Astrocyte of the cerebellum (primary cell): ENCODE data around the gene HERPUD1.
"Not testable (repeated sequence)": the region's sequence is repeated elsewhere in the genome, so short reads cannot be mapped to it uniquely, and the experiment has no call there.

Source experiments
- DNase-seq: peaks from one replicate; pipeline ENCODE4 v3.0.0-alpha.2; 2011; ENCODE audit warnings: low read depth
- H3K4me3 ChIP-seq: 2 replicates; pipeline ENCODE4 v1.5.1; 2011; ENCODE audit warnings: mild to moderate bottlenecking, low read depth, low read length, moderate library complexity
- in situ Hi-C: cut with HindIII; loops from 2 replicates; pipeline ENCODE4 v1.10.0; 2017; ENCODE audit warnings: low sequenced_read_pairs
- TF ChIP-seq, protein P1 (sequence below): IDR thresholded peaks from 2 replicates; pipeline ENCODE4 v1.5.1; 2012; ENCODE audit warnings: low read length, low read depth, moderate library complexity, mild to moderate bottlenecking; ENCODE audit errors: missing control alignments

HERPUD1 gene

DNA sequence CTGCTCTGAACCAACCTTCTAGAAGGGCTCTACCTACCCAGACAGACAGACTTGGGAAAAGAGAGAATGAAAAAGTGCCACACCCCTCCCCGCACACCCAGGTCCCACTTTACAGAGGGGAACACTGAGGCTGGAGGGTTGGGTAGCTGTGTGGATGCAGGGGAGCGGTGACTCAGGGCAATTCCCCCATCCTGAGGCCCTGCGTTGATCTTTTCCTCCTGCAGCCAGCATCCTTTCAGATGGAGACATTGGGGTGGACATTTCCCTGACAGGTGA lies 39.8 kb downstream of the HERPUD1 start:
- in situ Hi-C loops, result no loop called here
- TF ChIP-seq, protein P1, sequence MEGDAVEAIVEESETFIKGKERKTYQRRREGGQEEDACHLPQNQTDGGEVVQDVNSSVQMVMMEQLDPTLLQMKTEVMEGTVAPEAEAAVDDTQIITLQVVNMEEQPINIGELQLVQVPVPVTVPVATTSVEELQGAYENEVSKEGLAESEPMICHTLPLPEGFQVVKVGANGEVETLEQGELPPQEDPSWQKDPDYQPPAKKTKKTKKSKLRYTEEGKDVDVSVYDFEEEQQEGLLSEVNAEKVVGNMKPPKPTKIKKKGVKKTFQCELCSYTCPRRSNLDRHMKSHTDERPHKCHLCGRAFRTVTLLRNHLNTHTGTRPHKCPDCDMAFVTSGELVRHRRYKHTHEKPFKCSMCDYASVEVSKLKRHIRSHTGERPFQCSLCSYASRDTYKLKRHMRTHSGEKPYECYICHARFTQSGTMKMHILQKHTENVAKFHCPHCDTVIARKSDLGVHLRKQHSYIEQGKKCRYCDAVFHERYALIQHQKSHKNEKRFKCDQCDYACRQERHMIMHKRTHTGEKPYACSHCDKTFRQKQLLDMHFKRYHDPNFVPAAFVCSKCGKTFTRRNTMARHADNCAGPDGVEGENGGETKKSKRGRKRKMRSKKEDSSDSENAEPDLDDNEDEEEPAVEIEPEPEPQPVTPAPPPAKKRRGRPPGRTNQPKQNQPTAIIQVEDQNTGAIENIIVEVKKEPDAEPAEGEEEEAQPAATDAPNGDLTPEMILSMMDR, result no peak
- H3K4me3 ChIP-seq, result no peak overlapping the region
- no peak for DNase-seq

DNA sequence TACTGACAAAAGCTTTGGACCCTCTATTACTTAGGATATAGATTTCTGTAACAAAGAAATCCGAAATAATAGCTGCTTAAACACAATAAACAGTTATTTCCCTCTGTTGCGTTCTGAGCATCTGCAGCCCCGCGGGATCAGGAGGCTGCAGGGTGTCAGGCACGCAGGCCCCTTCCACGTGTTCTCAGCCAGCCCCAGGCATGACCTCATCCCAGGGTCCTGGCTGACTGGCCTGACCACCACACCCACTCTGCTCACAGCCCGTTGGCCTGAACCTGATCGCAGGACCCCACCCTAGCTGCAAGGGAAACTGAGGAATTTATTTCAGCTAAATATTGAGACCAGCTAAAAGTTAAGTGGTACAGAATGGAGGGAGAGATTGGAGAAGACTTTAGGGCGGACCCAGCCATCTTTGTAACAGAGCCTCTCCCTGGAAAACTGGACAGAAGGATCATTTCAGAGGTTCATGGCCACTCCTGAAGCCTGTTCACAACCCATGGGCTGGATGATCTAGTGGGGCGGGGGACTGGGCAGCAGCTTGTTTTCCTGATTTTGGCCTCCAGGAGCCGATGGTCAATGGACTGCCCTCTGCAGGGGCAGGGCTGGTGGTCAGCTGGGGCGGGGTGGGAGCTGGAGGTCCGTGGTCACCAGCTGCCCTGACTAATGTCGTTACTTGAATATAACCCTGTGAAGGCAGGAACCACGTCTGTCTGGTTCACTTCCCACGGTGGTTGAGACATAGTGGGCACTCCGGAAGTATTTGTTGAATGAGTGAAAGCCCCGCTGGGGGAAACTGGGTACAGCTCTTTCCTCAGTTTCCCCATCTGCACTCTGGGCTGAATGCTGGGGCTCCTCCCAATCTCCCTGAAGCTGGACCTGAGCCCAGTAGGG lies 40.7 kb downstream of the HERPUD1 start:
- no peak overlapping the region for H3K4me3 ChIP-seq
- in situ Hi-C loops, result no loop called here
- DNase-seq, result no peak
- TF ChIP-seq, protein P1, result no peak

DNA sequence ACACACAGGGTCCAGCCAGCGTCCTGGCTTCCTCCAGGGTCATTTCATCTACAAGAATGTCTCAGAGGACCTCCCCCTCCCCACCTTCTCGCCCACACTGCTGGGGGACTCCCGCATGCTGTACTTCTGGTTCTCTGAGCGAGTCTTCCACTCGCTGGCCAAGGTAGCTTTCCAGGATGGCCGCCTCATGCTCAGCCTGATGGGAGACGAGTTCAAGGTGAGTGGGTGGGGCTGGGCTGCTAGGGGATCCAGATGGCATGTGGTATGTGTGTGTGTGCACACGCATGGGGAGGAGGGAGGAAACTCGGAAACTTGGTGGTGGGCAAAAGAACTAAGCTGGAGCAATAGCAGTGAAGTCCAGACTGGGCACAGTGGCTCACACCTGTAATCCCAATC lies 41.4 kb downstream of the HERPUD1 start:
- in situ Hi-C loops, result no loop called here
- DNase-seq, result no peak

DNA sequence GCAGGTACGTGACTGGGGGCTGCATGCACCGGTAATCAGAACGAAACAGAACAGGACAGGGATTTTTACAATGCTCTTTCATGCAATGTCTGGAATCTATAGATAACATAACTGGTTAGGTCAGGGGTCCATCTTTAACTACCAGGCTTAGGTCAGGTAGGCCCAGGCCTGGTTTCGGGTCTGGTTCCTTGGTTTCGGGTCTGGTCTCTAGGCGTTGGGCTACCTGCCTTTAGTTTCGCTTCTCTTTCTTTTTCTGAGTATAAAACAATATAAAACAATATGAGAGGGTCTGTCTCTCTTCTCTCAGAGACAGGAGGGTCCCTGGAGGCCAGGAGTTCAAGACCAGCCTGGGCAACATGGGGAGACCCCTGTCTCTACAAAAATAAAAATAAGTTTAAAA lies 42.0 kb downstream of the HERPUD1 start:
- in situ Hi-C loops, DNase-seq, H3K4me3 ChIP-seq: not testable (repeated sequence)

More for the DNA sequence above, 41.4 kb downstream of the HERPUD1 start:
- TF ChIP-seq, protein P1, result no peak
- no peak overlapping the region for H3K4me3 ChIP-seq

DNA sequence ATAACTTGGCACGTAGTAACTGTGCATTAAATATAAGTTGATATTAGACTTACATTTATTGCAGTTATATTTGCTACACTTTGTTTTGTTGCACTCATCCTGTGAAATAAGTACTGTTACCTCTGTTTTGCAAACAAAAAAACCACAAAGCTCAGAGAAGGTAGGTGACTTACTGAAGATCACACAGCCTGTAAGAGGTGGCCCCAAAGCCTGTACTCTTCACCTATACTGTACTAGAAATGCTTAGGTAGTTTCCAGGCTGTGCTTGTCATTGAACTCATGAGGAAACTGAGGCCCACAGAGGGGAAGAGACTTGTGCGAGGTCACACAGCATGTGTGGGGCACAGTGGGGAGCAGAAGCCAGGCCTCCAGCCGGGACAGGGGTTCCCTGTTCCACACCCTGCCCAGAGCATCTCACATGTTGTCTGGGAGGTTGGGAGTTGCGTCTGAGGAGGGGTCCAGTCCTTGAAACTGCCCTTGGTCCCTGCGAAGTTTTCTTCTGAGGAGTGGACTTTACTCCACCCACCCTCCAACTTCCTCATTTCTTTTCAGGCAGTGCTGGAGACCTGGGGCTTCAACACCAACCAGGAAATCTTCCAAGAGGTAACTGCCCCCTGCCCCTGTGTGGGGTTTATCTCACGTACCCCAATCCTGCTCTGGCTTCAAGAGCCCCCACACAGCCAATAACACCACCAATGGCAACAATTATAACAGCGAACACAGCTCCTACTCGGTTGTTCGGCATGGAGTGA lies 42.8 kb downstream of the HERPUD1 start:
- TF ChIP-seq, protein P1, result no peak
- DNase-seq, result no peak
- H3K4me3 ChIP-seq, result no peak overlapping the region
- in situ Hi-C loops, result no loop called here

DNA sequence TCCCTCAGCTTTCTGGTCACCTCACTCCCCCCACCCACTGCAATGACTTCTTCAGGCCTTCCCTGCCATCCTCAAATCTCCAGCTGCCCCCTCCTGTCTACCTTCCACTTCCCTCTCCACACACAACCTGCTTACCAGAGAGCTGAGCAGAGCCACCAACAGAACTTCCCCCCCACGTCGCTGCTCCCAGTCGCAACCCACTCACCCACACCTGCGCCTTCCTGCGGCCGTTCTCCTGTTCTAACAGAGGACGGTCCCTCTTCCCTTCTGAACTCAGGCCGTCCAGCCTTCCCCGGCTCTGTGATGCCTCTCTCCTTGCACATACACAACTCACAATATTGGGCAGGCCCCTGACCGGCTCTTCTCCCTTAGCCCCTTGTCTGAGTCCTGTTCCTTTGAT lies 43.8 kb downstream of the HERPUD1 start:
- no peak overlapping the region for H3K4me3 ChIP-seq
- in situ Hi-C loops, result no loop called here
- no peak for DNase-seq
- TF ChIP-seq, protein P1, result no peak

DNA sequence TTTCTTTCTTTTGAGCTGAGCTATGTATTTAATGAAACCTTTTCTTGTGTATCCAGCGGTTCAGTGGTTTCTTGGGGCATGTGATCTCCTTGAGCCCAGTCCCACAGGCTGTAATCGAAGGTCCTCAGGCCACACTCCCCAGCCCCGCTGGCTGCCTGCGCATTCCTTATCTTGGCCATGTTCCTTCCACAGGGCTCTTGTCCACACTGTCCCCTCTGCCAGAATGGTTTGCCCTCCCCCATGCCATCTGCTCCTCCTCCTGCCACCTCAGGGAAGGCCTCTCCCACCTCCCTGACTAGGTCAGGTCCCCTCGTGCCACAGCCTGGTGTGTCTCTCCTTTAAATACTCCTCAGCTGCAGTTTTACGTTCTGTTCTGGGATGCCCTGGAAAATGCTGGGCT lies 45.3 kb downstream of the HERPUD1 start:
- DNase-seq, result no peak
- H3K4me3 ChIP-seq, result no peak overlapping the region
- in situ Hi-C loops, result no loop called here
- TF ChIP-seq, protein P1, result no peak
